COLO829 (cell line): ENCODE results near the gene KNCN.

ENCODE experiments used
- DNase-seq: peaks from one replicate; pipeline ENCODE4 v3.0.0; 2012; ENCODE audit warnings: low spot score

The KNCN gene

DNA sequence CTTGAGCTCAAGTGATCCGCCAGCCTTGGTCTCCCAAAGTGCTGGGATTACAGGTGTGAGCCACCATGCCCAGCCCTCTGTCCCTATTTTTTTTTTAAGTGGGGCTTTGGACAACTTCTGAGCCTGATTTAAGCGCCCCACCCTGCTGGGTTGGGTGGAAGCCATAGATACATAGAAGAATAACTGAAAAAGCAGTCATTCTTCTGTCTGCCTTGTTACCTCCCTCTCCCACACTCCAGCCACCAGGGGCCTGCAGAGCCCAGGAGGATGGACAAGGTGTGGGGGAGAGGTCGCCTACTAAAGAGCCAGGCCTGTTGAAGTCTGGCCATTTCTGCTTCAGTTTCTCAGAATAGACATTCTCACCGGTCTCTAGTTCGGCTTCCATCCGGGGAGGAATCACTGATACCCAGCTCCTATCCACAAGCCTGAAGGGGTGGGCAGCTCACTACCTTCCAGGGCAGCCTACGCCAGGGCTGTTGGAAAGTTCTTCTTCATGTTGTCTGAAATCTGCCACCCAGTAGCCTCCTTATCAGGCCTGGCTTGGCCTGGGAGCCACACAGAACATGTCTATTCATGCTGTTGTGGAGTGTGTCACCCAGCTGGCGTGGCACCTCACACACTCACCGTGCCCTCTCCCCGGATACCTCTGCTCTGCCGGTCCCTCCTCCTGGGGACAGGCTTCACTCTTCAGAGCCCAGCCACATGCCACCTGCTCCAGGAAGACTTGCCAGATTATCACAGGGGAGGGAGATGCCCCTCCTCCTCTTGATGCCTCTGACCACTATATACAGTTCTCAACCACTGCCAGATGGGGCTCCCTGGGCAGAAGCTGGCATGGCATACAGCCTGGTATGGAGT, 27.7 kb downstream of the KNCN start:
- DNase-seq = no peak

DNA sequence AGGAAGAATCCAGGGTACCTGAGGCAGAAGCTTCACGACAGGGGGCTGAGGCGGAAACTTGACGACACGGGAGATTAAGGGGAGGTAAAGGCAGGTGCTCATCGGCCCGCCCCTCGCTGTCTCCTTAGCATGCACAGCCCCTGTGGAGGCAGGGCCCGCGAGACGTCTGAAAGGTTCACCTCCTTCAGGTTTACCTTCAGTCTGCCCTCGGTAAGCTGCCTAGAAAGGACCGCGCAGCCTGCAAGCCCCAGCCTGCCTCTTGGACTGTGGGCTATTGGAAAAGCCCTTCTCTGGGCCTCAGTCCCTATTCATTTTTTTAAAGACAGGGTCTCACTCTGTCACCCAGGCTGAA, 28.5 kb downstream of the KNCN start:
- DNase-seq = no peak

DNA sequence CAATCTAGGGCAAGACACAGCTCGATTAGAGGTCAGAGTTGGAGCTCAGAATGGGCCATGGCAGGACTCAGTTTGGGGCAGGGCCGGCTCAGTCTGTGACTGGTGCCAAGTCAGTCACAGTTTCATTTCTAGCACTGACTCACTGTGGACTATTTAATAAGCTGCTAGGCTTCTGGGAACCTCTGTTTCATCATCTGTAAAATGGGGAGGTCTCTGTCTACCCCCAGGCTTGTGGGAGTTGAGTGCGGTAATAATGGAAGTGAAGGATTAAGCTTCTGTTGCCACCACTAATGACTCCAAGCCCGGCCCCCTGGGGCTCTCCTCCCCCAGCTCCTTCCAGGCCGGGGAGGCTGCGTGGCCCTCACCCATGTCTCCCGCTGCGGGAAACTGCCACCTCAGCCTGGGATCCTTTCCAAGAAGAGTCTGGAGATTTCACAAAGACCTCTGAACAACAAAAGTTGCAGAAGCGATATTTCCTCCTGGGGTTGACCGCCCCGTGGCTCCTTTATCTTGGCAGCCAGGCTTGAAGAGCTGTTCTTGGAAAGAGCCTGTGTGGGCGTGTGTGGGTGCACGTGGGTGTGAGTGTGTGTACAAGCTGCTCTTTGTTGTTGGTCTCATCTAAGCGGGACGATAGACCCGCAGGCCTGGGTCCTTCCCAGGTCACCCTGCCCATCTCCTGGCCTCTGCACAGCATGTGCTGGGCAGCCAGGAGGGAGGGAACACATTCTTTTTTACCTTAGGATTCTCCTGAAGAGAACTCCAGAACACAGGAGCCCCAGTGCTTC, 29.1 kb downstream of the KNCN start:
- DNase-seq = peak; percentile 42

GRCh38 chr1:46521414-46521813, 30.0 kb downstream of the KNCN start:
- no peak for DNase-seq

- peak; percentile 67 for DNase-seq
Observed at GRCh38 chr1:46520063-46520911, 31.2 kb downstream of the KNCN start.

- no peak for DNase-seq
Observed at GRCh38 chr1:46519209-46519608, 32.2 kb downstream of the KNCN start.

GRCh38 chr1:46517932-46518498, 33.4 kb downstream of the KNCN start:
- no peak for DNase-seq

DNA sequence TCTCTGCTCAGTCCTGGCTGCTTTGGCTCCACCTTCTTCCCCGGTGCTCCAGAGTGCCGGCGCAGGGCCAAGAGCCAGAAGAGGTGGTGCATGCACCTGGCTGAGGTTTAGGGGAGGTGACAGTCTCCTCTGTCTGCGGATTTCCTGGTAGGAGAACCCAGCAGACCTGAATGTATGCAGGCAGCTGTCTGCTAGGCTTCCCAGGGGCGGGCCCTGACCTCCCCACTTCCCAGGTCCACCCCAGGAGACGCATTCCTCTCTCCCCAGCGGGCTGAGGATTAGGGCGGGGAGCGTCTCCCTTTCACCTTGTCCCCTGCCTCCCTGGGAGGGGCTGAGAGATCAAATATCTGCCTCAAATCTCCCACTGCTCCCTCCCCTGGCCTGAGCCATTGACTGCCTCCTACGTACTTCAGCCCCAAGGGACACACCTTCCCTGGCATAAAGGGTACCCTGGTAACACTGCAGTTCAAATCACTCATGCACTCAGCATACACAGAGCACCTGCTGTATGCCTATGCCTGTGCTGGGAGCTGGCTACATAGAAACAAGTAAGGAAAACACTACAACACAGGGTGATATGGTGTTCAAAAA, 34.3 kb downstream of the KNCN start:
- DNase-seq = no peak

DNA sequence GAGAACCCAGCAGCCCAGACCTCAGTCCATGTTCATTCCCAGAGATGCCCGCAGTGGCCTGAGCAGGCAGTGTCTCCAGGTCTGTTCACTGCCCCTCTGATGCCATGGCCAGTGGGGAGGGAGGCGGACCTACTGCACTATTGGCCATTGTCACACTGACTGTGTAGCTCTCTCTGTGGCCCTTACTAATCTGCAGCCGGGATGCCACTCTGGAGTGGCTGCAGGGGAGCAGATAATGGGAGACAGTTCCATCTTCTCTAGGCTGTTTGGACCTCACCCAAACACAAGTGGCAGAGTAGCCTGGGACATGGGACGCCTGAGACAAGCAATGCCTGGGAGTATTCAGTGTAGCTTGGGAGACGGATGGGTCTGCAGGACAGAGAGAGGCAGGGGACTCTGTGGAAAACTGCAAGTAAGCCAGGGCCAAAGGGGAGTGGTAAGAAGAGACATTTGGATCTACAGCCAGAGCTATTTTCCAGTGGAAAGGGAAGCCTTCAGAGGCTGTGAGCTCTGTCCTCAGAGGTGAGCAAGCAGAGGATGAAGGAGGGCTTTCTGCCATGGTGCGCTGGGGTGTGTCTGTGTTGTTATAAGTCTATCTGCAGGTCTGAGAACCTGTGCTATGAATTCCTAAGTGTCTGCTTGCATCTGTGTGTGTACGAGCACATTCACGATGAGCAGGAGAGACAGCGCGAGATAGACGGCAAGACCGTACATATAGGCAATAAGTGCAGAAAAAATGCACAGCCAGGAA, 35.1 kb downstream of the KNCN start:
- no peak for DNase-seq

DNA sequence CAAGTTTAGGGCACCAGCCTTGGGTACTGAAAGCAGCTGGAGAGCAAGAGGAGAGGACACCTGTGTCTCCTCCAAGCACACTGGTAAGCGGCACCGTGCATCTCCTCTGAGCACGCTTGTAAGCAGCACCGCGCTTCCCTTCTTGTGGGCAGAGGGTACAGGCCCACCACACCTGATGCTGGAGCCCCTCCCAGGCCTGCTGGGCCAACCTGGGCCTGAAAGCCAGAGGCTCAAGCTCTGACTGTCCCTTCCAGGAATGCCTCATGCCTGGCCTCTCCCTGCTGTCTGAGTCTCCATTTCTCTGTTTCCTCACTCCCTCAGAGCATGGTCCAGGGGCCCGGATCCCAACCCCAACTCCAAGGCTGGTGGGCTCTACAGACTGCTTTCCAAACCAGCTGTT, 35.9 kb downstream of the KNCN start:
- no peak for DNase-seq

- DNase-seq = no peak
Observed at GRCh38 chr1:46513536-46513935, 37.9 kb downstream of the KNCN start.

- no peak for DNase-seq
Observed at GRCh38 chr1:46512792-46513190, 38.7 kb downstream of the KNCN start.

DNA sequence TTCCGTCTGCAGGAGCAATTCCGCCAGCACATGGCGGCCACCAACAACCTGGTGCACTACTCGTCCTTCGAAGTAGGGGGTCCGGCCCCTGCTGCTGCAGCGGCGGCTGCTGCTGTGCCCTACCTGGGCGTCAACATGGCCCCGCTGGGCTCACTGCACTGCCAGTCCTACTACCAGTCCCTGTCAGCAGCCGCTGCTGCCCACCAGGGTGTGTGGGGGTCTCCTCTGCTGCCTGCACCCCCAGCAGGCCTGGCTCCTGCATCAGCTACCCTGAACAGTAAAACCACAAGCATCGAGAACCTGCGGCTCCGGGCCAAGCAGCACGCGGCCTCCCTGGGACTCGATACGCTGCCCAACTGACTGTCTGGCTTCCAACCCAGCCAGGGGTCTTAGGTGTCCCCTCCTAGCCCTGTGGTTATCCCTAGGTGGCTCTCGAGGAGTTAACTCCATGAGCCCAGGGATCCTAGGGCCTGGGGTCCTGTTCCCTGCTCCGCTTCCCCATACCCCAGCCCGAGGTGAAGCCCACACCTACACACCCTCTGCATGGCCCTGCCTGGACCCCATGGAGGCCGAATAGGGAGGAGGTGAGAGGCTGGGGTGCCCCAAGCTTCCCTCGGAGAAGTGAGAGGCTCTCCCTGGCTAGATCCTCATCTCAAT, 39.2 kb downstream of the KNCN start:
- no peak for DNase-seq

DNA sequence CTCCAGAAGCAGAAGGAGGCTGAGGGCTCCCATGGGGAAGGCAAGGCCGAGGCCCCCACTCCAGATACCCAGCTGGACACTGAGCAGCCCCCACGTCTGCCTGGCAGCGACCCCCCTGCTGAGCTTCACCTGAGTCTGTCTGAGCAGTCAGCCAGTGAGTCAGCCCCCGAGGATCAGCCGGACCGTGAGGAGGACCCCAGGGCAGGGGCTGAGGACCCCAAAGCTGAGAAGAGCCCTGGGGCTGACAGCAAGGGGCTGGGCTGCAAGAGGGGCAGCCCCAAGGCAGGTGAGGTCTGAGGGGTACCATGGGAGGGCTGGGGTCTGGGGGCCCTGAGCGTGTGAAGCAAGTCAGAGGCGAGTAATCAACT, 40.5 kb downstream of the KNCN start:
- DNase-seq = no peak

- no peak for DNase-seq
Observed at GRCh38 chr1:46510341-46510997, 41.0 kb downstream of the KNCN start.

DNA sequence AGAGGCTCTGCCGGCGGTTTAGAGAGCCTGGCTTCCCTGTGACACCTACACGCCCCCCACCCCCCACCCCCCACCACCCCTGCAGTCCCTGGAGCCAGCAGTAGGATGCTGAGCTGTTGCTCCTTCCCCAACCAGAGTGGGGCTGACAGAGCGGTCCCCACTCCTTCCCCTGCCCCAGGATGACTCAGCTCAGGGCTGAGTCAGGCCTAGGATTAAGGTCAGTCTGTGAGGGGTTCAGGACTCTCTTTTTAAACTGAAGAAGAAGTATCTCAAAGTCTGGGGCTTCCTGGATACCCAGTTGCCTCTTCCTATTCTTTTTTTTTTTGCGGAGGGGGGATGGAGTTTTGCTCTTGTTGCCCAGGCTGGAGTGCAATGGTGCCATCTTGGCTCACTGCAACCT, 42.7 kb downstream of the KNCN start:
- DNase-seq = no peak

GRCh38 chr1:46506470-46507219, 44.8 kb downstream of the KNCN start:
- no peak for DNase-seq

DNA sequence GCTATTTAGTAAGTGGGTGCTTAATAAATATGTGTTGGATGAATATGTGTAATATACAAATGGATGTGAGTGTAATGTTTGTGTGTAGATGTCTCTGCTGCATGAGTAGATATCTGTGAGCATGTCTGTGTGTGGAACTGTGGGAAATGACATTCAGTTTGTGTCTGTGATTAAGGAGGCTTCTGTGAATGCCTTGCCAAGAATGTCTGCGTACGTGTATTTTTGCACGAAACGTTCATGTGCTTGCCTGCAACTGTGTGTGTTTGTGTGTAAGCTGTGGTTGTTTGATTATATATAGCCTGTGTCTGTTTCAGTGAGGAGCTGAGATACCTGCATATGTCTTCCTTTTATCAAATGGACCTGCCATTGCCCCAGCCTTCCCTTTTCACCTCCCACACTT, 48.0 kb downstream of the KNCN start:
- DNase-seq = no peak

DNA sequence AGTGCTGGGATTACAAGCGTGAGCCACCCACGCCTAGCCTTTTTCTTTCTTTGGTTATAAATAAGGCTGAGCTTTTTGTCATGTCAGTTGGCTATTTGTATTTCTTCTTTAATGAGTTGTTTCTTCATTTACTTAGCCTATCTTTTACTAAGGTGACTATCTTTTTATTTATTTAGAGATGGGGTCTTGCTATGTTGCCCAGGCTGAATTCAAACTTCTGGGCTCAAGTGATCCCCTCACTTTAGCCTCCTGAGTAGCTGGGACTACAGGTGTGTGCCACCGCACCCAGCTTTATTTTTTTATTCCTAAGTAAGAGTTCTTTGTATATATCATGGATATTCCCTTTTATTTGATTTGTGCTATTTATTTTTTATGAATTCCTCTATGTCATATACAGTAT, 49.9 kb downstream of the KNCN start:
- no peak for DNase-seq
